Right atrium auricular region (tissue), 2 donors: ENCODE data around the gene ASIC4. TPM values are rescaled to one million over a fixed set of nuclear protein-coding genes. Genes with fewer than 3 reads are reported as not detected.

Experiments used
- DNase-seq: peaks from one replicate; pipeline ENCODE4 v3.0.0-alpha.2; 2019; ENCODE audit warnings: low spot score
- H3K27ac ChIP-seq, 2 donors: fragments of 200-600 bp; sonication (generic); 1 replicate in 1 of 2; 2 replicates in 1 of 2; pipeline ENCODE4 v1.5.1; 2016 to 2019
- H3K27me3 ChIP-seq, 2 donors: fragments of 200-600 bp; sonication (generic); one replicate each; pipeline versions ENCODE4 v1.5.1 to v1.6.0; 2017 to 2019
- H3K36me3 ChIP-seq: fragments of 200-600 bp; sonication (generic); one replicate; pipeline ENCODE4 v1.5.1; 2016
- H3K4me1 ChIP-seq, 2 donors: fragments of 200-600 bp; sonication (generic); one replicate each; pipeline versions ENCODE4 v1.5.1 to v1.6.0; 2017 to 2019
- H3K4me3 ChIP-seq, 2 donors: fragments of 200-600 bp; sonication (generic); 1 replicate in 1 of 2; 2 replicates in 1 of 2; pipeline ENCODE4 v1.5.1; 2017 to 2019; ENCODE audit warnings: mild to moderate bottlenecking in 1 of 2, moderate library complexity in 1 of 2
- H3K9me3 ChIP-seq, 2 donors: fragments of 200-600 bp; sonication (generic); one replicate each; pipeline ENCODE4 v1.5.1; 2019
- total RNA-seq, 2 donors: library from RNA; depleted of rRNA; stranded (reverse); fragments of >200 nt; gene quantifications; one replicate each; pipeline ENCODE4 v1.1.0, GENCODE V29; 2016
- TF ChIP-seq, protein P1 (sequence below), 2 donors: fragments of 200-600 bp; sonication (generic); IDR thresholded peaks; one replicate each; pipeline ENCODE4 v1.5.1; 2019; ENCODE audit warnings: antibody characterized with exemption in 2 of 2

Gene ASIC4
- total RNA-seq, 2 donors from 2014 or later = not detected

DNA sequence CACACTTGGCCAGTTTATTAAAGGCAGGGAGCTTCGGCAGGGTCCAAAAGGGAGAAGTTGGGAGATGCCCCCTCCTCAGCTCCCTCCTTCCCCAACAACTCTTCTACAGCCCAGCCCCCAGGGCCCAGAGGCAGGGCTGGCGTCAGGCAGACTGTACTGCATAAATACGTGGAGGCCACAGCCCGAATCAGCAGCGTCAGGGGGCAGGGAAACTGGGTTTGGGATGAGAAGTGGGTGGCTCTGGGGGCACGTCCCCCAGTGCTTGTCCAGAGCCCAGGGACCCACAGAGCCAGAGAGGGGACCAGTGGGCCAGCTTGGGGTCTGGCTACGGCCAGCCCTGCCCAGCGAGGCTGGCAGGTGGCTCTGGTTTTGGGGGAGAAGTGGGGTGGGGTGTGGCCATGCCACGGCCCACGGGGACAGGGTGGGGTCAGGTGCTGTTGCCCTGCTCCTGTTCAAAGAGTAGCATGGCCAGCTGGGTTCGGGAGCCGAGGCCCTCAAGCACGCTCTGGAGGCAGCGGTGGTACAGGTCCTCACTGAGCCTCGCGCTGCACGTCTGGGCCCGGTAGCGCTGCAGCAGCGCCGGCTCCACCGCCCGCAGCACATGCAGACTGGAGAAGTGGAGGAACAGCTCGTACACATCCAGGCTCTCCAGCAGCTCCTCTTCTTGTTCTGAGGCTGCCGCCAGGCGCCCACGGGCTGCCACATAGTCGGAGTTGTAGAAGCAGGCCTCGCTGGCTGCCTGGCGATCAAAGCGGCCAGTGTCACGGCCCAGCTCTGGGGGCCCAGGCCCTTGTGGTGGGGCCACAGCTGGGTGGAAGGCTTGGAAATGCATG, 24.9 kb downstream of the ASIC4 start:
- peaks cover 30% of the 10 kb centered on the region for H3K36me3 ChIP-seq
- no peak for DNase-seq
- no peaks in the 10 kb centered on the region for H3K27me3 ChIP-seq
- no peaks in the 10 kb centered on the region for H3K9me3 ChIP-seq
- peaks cover 0 to 45% of the 10 kb centered on the region in 2 donors for H3K4me1 ChIP-seq
- H3K27ac ChIP-seq = peak overlapping the region; percentile 2 to 12
- TF ChIP-seq, protein P1, sequence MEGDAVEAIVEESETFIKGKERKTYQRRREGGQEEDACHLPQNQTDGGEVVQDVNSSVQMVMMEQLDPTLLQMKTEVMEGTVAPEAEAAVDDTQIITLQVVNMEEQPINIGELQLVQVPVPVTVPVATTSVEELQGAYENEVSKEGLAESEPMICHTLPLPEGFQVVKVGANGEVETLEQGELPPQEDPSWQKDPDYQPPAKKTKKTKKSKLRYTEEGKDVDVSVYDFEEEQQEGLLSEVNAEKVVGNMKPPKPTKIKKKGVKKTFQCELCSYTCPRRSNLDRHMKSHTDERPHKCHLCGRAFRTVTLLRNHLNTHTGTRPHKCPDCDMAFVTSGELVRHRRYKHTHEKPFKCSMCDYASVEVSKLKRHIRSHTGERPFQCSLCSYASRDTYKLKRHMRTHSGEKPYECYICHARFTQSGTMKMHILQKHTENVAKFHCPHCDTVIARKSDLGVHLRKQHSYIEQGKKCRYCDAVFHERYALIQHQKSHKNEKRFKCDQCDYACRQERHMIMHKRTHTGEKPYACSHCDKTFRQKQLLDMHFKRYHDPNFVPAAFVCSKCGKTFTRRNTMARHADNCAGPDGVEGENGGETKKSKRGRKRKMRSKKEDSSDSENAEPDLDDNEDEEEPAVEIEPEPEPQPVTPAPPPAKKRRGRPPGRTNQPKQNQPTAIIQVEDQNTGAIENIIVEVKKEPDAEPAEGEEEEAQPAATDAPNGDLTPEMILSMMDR (IDR thresholded peaks at IDR 0.05) = no peak
- H3K4me3 ChIP-seq = no peak overlapping the region

DNA sequence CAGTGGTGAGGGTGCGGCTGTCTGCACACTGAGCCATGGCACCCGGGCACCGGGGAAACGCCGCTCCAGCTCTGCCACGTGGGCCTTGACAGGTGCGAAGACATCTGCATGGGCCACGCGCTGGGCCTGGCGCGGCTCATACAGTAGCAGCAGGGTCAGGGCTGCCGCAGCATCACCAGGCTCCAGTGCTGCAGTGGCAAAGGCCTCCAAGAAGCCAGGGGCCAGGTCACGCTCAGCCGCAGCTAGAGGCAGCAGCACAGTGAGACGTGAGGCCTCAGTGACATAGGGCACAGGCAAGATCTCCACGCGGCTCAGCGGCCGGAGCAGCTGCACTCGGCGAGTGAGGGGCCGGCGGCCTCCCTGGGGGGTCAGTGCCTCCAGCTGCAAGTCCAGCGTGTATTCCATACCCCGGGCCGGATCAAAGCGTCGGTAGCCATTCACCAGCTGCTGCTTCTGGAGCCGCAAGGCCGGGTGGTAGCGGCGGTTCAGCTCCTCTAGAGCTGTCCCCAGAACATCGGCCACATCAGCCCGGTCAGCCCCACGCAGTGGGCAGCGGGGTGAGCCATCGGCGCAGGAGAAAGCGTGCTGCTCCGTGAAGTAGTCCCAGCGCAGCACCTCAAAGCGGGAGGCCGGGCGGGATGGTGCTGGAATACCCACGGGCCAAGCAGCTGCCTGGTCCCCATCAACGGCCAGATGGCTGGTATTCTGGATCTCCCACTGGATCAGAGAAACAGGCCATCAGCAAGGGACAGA, 25.8 kb downstream of the ASIC4 start:
- no peak overlapping the region for H3K4me3 ChIP-seq
- peaks cover 30% of the 10 kb centered on the region for H3K36me3 ChIP-seq
- no peaks in the 10 kb centered on the region for H3K9me3 ChIP-seq
- H3K27ac ChIP-seq = no peak overlapping the region
- H3K4me1 ChIP-seq = peaks cover 0 to 52% of the 10 kb centered on the region in 2 donors
- TF ChIP-seq, protein P1 (IDR thresholded peaks at IDR 0.05) = no peak
- no peak for DNase-seq
- H3K27me3 ChIP-seq = no peaks in the 10 kb centered on the region

DNA sequence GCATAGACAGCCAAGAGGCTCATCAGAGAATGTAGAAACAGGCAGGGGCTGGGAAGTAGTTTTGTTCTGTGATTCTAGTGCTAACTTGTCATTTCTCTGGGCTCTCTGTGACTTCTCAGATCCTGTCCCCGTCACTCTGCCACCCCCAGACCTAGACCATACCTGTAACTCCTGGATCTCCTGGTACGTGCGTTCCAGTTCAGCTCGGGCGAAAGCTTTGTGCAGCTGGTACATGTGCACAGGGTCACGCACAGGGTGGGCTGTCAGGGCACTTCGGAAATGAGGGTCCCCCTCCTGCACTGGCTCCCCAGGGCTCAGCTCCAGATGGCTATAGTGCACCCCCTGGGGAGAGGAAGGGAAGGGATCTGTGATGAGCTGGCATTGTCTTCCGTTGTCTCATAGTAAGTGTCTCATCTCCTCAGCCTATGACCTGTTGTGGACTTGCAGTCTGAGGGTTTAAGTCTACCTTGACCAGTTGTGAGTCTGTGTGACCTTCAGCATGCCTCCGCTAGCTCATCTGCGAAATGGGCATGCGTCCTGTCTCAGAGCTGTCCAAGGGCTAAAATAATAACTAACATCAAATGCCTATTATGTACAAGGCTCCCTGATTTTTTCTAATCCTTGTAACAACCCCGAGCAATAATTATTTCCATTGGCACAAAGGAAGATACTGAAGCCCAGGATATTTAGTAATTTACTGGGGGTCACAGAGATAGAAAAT, 26.7 kb downstream of the ASIC4 start:
- Histone ChIP-seq H3K4me1 (peaks cover 0 to 52% of the 10 kb centered on the region in 2 donors), H3K27me3 (no peaks in the 10 kb centered on the region), H3K4me3 (no peak overlapping the region), H3K36me3 (peaks cover 30% of the 10 kb centered on the region), H3K9me3 (no peaks in the 10 kb centered on the region), H3K27ac (peak overlapping the region in 1 of 2 donors; percentile 94)
- TF ChIP-seq, protein P1 (IDR thresholded peaks at IDR 0.05) = no peak
- DNase-seq = no peak

DNA sequence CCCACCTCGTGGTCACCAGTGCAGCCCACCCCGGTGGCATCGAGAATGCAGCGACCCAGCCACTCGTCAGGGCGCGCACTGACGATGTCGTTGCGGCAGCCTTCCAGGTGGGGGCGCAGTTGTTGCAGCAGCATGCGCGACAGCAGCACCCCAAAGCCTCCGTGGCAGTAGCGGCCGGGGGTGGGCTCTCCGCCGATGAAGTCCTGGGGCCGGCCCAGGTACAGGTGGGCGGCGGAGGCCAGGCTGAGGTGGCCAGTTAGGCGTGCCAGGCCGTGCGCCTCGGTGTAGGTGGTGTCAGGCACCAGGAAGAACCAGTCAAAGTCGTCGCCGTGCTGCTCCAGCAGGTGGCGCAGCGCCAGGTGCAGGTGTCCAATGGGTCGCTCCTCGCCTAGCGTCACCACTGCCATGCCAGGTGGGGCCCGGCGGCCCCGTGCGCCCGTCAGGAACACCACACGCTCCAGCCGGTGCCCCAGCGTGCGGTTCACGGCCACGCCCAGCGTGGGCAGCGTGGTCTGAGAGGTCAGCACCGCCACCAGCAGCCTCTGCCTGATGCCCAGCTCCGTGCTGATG, 27.4 kb downstream of the ASIC4 start:
- peak overlapping the region; percentile 94 for H3K27ac ChIP-seq
- H3K4me1 ChIP-seq = peaks cover 0 to 52% of the 10 kb centered on the region in 2 donors
- TF ChIP-seq, protein P1 (IDR thresholded peaks at IDR 0.05) = peak; percentile 87 to 92
- peaks cover 30% of the 10 kb centered on the region for H3K36me3 ChIP-seq
- no peaks in the 10 kb centered on the region for H3K9me3 ChIP-seq
- peak; percentile 77 for DNase-seq
- peak overlapping the region in 1 of 2 donors; percentile 77 for H3K4me3 ChIP-seq
- no peaks in the 10 kb centered on the region for H3K27me3 ChIP-seq

DNA sequence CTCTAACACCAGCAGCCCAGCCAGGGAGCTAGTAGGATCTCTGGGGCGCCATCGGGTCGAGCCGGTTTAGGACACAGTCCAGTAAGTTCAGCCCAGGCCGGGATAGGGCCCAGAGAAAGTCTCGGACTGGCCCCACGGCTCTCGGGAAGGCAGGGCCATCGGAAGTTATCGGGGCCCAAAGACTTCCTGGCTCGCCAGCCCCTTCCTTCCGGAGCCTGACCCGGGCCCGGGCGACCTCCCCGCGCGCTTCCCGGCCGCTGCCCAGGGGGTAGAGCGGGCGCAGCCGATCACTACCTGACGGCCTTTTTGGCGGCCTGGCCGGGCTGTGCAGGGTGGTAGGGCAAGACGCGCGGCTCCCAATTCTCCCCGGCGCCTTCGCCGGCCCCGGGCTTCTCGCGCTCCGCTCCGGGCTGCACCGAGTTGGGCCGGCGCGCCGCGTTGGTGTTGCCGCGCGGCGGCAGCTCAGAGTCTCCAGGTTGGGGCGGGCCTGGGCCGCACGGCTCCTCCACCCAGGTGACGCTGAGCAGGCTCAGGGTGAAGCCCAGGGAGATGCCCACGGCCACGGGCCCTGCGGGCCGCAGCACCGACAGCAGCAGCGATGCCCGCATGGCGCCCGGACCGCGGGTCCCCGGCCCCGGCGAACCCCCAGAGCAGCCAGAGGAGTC, 28.8 kb downstream of the ASIC4 start:
- Histone ChIP-seq H3K4me3 (peak overlapping the region; percentile 52 to 77), H3K27me3 (no peaks in the 10 kb centered on the region), H3K27ac (peak overlapping the region; percentile 94), H3K4me1 (peaks cover 0 to 45% of the 10 kb centered on the region in 2 donors), H3K36me3 (peaks cover 30% of the 10 kb centered on the region), H3K9me3 (no peaks in the 10 kb centered on the region)
- TF ChIP-seq, protein P1 (IDR thresholded peaks at IDR 0.05) = no peak
- no peak for DNase-seq
